Smooth muscle cell (in vitro differentiated cells): ENCODE results near the gene POFUT1. TPM values are rescaled to one million over a fixed set of nuclear protein-coding genes. Genes with fewer than 3 reads are reported as not detected.
A peak's percentile ranks its signal among the peaks of the same experiment; 100 is the strongest.

Source experiments
- DNase-seq: peaks from one replicate; lab custom pipeline; 2025; ENCODE audit not compliant: unreplicated experiment; lab: John Stamatoyannopoulos, UW
- H2AFZ ChIP-seq: fragments of 200-600 bp; sonication (generic); 2 replicates; pipeline ENCODE4 v1.6.0; 2016; ENCODE audit warnings: antibody characterized with exemption, low read depth, mild to moderate bottlenecking
- H3F3A ChIP-seq: fragments of 200-600 bp; sonication (generic); 2 replicates; pipeline ENCODE4 v1.6.0; 2017; ENCODE audit warnings: antibody characterized with exemption, low read depth
- H3K27ac ChIP-seq: fragments of 200-600 bp; sonication (generic); 2 replicates; pipeline ENCODE4 v1.5.1; 2016; ENCODE audit warnings: low read depth, mild to moderate bottlenecking
- H3K27me3 ChIP-seq: fragments of 200-600 bp; sonication (generic); 2 replicates; pipeline ENCODE4 v1.6.1; 2016; ENCODE audit warnings: low read depth, mild to moderate bottlenecking
- H3K36me3 ChIP-seq: fragments of 200-600 bp; sonication (generic); 2 replicates; pipeline ENCODE4 v1.5.1; 2016; ENCODE audit warnings: low read depth
- H3K4me1 ChIP-seq: fragments of 200-600 bp; sonication (generic); 2 replicates; pipeline ENCODE4 v1.5.1; 2016; ENCODE audit warnings: low read depth
- H3K4me2 ChIP-seq: fragments of 200-600 bp; sonication (generic); 2 replicates; pipeline ENCODE4 v1.6.0; 2016; ENCODE audit warnings: mild to moderate bottlenecking
- H3K4me3 ChIP-seq: fragments of 200-600 bp; sonication (generic); 2 replicates; pipeline ENCODE4 v1.5.1; 2016; ENCODE audit warnings: mild to moderate bottlenecking
- H3K79me2 ChIP-seq: fragments of 200-600 bp; sonication (generic); 2 replicates; pipeline ENCODE4 v1.6.0; 2016; ENCODE audit warnings: low read depth, mild to moderate bottlenecking
- H3K9ac ChIP-seq: fragments of 200-600 bp; sonication (generic); 2 replicates; pipeline ENCODE4 v1.6.0; 2016; ENCODE audit warnings: low read depth
- H3K9me3 ChIP-seq: fragments of 200-600 bp; sonication (generic); replicated peaks from 2 replicates; pipeline ENCODE4 v1.5.1; 2016; ENCODE audit warnings: low read depth
- H4K20me1 ChIP-seq: fragments of 200-600 bp; sonication (generic); 2 replicates; pipeline ENCODE4 v1.6.0; 2016; ENCODE audit warnings: low read depth
- CTCF ChIP-seq: fragments of 200-600 bp; sonication (generic); IDR thresholded peaks from 2 replicates; pipeline ENCODE4 v1.5.1; 2017; ENCODE audit warnings: borderline replicate concordance, mild to moderate bottlenecking, antibody characterized with exemption; ENCODE audit not compliant: insufficient read depth, poor library complexity, severe bottlenecking
- WGBS: methylation state at CpG from one replicate; pipeline ENCODE4 v1.1.7; 2016; ENCODE audit warnings: low lambda C conversion rate; 5-methylcytosine and 5-hydroxymethylcytosine counted together
- polyA plus RNA-seq: library from polyadenylated mRNA; unstranded; fragments of >200 nt; fragmentation: Nextera tagmentation; extraction: Ambion mirVana; gene quantifications from 2 replicates; pipeline ENCODE4 v1.2.1, GENCODE V29; 2016
- total RNA-seq: library from RNA; depleted of rRNA; stranded (reverse); fragments of >200 nt; gene quantifications from 2 replicates; pipeline ENCODE4 v1.2.3, GENCODE V29; 2014

Gene POFUT1
- total and polyA plus RNA-seq, 2 experiments from 2014 or later = 44.3 to 45.0 TPM

- Histone ChIP-seq H3K4me1 (peaks cover 8% of the 10 kb centered on the region), H3K36me3 (no peaks in the 10 kb centered on the region), H3K79me2 (peaks cover 38% of the 10 kb centered on the region), H3F3A (no peaks in the 10 kb centered on the region), H3K4me3 (peak within 1 kb of the TSS; percentile 93), H3K9ac (peak within 1 kb of the TSS; percentile 94), H3K27ac (peak within 1 kb of the TSS; percentile 18), H3K27me3 (peaks cover 15% of the 10 kb centered on the region), H3K4me2 (peak within 1 kb of the TSS; percentile 97), H2AFZ (peak within 1 kb of the TSS; percentile 100), H3K9me3 (no peaks in the 10 kb centered on the region), H4K20me1 (peaks cover 13% of the 10 kb centered on the region)
- 5% methylated on average over 62 of the region's 62 CpGs for WGBS
- peak; percentile 28 for DNase-seq
- no peak for TF ChIP-seq CTCF
These were observed 69.9 kb downstream of the POFUT1 start, which contains the start of gene KIF3B for GRCh38 chr20:32277361-32278198. TSS of gene KIF3B (plus strand) at chr20:32277651. CDS start at chr20:32309778, 32,127 bp downstream.

- TF ChIP-seq CTCF = no peak
- peak overlapping the region; percentile 18 for H3K27ac ChIP-seq
- WGBS = 78% methylated on average over 4 of the region's 4 CpGs
- H3K4me2 ChIP-seq = peak overlapping the region; percentile 97
- peak overlapping the region; percentile 93 for H3K4me3 ChIP-seq
- H2AFZ ChIP-seq = peak overlapping the region; percentile 100
- peaks cover 18% of the 10 kb centered on the region for H4K20me1 ChIP-seq
- H3K9me3 ChIP-seq = no peaks in the 10 kb centered on the region
- peaks cover 38% of the 10 kb centered on the region for H3K79me2 ChIP-seq
- peak overlapping the region; percentile 94 for H3K9ac ChIP-seq
- no peak for DNase-seq
- peaks cover 8% of the 10 kb centered on the region for H3K27me3 ChIP-seq
- peaks cover 8% of the 10 kb centered on the region for H3K4me1 ChIP-seq
- H3K36me3 ChIP-seq = no peaks in the 10 kb centered on the region
- H3F3A ChIP-seq = no peaks in the 10 kb centered on the region
These were observed 70.5 kb downstream of the POFUT1 start for GRCh38 chr20:32278199-32278643.

GRCh38 chr20:32281711-32282110 lies 74.0 kb downstream of the POFUT1 start:
- peaks cover 52% of the 10 kb centered on the region for H4K20me1 ChIP-seq
- H3K9ac ChIP-seq = no peak overlapping the region
- no peaks in the 10 kb centered on the region for H3F3A ChIP-seq
- no peaks in the 10 kb centered on the region for H3K36me3 ChIP-seq
- no peak overlapping the region for H3K4me3 ChIP-seq
- no peaks in the 10 kb centered on the region for H3K9me3 ChIP-seq
- H3K27me3 ChIP-seq = no peaks in the 10 kb centered on the region
- H2AFZ ChIP-seq = no peak overlapping the region
- no peak for DNase-seq
- WGBS = 96% methylated on average over 4 of the region's 4 CpGs
- peaks cover 8% of the 10 kb centered on the region for H3K4me1 ChIP-seq
- TF ChIP-seq CTCF = no peak
- no peak overlapping the region for H3K27ac ChIP-seq
- peaks cover 63% of the 10 kb centered on the region for H3K79me2 ChIP-seq
- no peak overlapping the region for H3K4me2 ChIP-seq
